C1 segment of cervical spinal cord (tissue), 14 donors: ENCODE data around the gene GET4.
A peak's percentile ranks its signal among the peaks of the same experiment; 100 is the strongest.
"Not testable (repeated sequence)": the region's sequence is repeated elsewhere in the genome, so short reads cannot be mapped to it uniquely, and the experiment has no call there.

Source experiments
- DNase-seq, 14 donors: peaks; one replicate each; lab custom pipeline; 2025; lab: John Stamatoyannopoulos, UW

The GET4 gene

GRCh38 chr7:845731-846130 is 30.6 kb upstream of the GET4 start:
- DNase-seq, result no peak

GRCh38 chr7:846958-847650 is 29.2 kb upstream of the GET4 start:
- not testable (repeated sequence) for DNase-seq

- not testable (repeated sequence) for DNase-seq
Measured at GRCh38 chr7:847728-848127, 28.6 kb upstream of the GET4 start.

- DNase-seq, result no peak
Measured at GRCh38 chr7:849145-849544, 27.2 kb upstream of the GET4 start.

- DNase-seq, result no peak
Measured at GRCh38 chr7:849781-850180, 26.6 kb upstream of the GET4 start.

- no peak for DNase-seq
Measured at GRCh38 chr7:851204-851603, 25.1 kb upstream of the GET4 start.

GRCh38 chr7:853366-854117 is 22.8 kb upstream of the GET4 start:
- DNase-seq, result no peak

GRCh38 chr7:854118-854775 is 22.1 kb upstream of the GET4 start:
- no peak for DNase-seq

GRCh38 chr7:855686-856369 is 20.5 kb upstream of the GET4 start:
- no peak for DNase-seq

- no peak for DNase-seq
Measured at GRCh38 chr7:856444-857095, 19.8 kb upstream of the GET4 start.

- DNase-seq, result no peak
Measured at GRCh38 chr7:857661-858060, 18.7 kb upstream of the GET4 start.

GRCh38 chr7:859359-860030 is 16.9 kb upstream of the GET4 start:
- no peak for DNase-seq

GRCh38 chr7:860149-860548 is 16.2 kb upstream of the GET4 start:
- DNase-seq, result no peak

GRCh38 chr7:861222-861621 is 15.1 kb upstream of the GET4 start:
- DNase-seq, result no peak

GRCh38 chr7:862157-862556 is 14.2 kb upstream of the GET4 start:
- DNase-seq, result no peak

- DNase-seq, result no peak
Measured at GRCh38 chr7:863106-863505, 13.2 kb upstream of the GET4 start.

GRCh38 chr7:865921-866320 is 10.4 kb upstream of the GET4 start:
- no peak for DNase-seq

- peak in 9 of 14 donors; percentile 23 to 84 (median 44) for DNase-seq
Measured at GRCh38 chr7:867001-867405, 9.4 kb upstream of the GET4 start.

GRCh38 chr7:867406-868188 is 8.8 kb upstream of the GET4 start:
- peak in 5 of 14 donors; percentile 14 to 77 (median 42) for DNase-seq

GRCh38 chr7:868189-868486 is 8.2 kb upstream of the GET4 start:
- no peak for DNase-seq
